Measurements from ENCODE around the gene GCGR. TPM values are rescaled to one million over a fixed set of nuclear protein-coding genes. Genes with fewer than 3 reads are reported as not detected.

Gene GCGR
- total and polyA plus RNA-seq, 2 of the 13 experiments (the other 11 are each of a cell fraction or from before 2014, with no cell fraction given) = 0.04 to 0.13 TPM

- TF ChIP-seq ZNF770 (CRISPR knock-in tag; IDR thresholded peaks at IDR 0.05) (no peak), ZNF430 (CRISPR knock-in tag; IDR thresholded peaks at IDR 0.05) (no peak), ZSCAN12 (CRISPR knock-in tag; IDR thresholded peaks at IDR 0.05) (no peak), SOX13 (IDR thresholded peaks at IDR 0.05) (no peak), SOX13 (CRISPR knock-in tag; conservative IDR thresholded peaks at IDR 0.05 in 1 of 2, IDR thresholded peaks at IDR 0.05 in 1 of 2) (no peak), ZFP91 (CRISPR knock-in tag; IDR thresholded peaks at IDR 0.05; ENCODE audit: borderline replicate concordance) (no peak), ZNF282 (IDR thresholded peaks at IDR 0.05; ENCODE audit: partially characterized antibody) (no peak)
- TF ChIP-seq, protein P1, sequence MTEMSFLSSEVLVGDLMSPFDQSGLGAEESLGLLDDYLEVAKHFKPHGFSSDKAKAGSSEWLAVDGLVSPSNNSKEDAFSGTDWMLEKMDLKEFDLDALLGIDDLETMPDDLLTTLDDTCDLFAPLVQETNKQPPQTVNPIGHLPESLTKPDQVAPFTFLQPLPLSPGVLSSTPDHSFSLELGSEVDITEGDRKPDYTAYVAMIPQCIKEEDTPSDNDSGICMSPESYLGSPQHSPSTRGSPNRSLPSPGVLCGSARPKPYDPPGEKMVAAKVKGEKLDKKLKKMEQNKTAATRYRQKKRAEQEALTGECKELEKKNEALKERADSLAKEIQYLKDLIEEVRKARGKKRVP (CRISPR knock-in tag; IDR thresholded peaks at IDR 0.05) = no peak
Observed at GRCh38 chr17:81844327-81844851, 40.4 kb downstream of the GCGR start (continued).

Data from HepG2 (cell line).